NOMO-1 (cell line): ENCODE measurements around the gene NPEPL1.
"Not testable (repeated sequence)": the region's sequence is repeated elsewhere in the genome, so short reads cannot be mapped to it uniquely, and the experiment has no call there.

Source experiments
- DNase-seq, 2 experiments: peaks; one replicate each; lab custom pipeline; 2025; ENCODE audit not compliant: unreplicated experiment in 2 of 2; lab: John Stamatoyannopoulos, UW

NPEPL1 gene

GRCh38 chr20:58737198-58737597 lies 44.6 kb downstream of the NPEPL1 start:
- DNase-seq, result no peak

- no peak for DNase-seq
Measured at GRCh38 chr20:58740356-58741308, 48.0 kb downstream of the NPEPL1 start.

DNA sequence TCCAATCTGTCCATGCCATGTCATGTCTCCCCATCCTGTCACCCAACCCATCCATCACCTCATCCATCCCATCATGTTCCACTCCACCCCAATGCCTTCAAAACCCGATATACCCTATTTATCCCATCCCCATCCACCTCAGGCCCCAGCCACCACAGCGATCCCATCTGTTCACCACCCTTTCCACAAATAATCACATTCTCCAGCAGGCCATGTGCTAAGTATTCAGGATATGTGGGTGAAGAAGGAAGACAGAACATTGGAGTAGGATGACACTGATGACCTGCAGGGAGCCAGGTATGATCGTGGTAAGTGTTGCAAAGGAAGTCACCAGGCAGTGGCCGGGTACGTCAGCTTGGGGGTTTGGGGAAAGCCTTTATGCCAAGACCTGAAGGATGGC lies 48.8 kb downstream of the NPEPL1 start:
- no peak for DNase-seq

- DNase-seq, result no peak
Measured at GRCh38 chr20:58742668-58743566, 50.3 kb downstream of the NPEPL1 start.

GRCh38 chr20:58743929-58744534 lies 51.4 kb downstream of the NPEPL1 start:
- DNase-seq, result no peak

GRCh38 chr20:58744836-58745235 lies 52.2 kb downstream of the NPEPL1 start:
- DNase-seq, result no peak

GRCh38 chr20:58745391-58745790 lies 52.8 kb downstream of the NPEPL1 start:
- DNase-seq, result no peak

GRCh38 chr20:58746620-58747019 lies 54.0 kb downstream of the NPEPL1 start:
- no peak for DNase-seq

DNA sequence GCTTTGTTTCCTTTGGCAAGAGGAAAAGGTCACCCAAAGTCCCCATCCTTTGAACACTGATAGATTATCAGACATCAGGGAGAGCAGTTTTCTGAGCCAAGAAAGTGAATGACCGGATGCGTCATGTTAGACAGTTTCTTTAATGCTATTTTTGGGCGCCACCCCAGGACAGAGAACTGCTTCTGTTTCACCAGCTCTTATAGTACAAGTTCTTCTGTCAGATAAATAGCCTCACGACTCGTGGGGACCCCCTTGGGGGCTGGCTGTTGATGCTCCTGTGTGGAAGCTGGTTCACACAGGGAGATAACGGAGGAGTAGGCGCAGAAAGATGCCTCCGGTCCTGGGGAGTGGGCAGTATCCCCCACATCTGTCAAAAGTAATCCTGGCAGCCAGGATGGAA lies 54.6 kb downstream of the NPEPL1 start:
- no peak for DNase-seq

GRCh38 chr20:58748618-58749017 lies 56.0 kb downstream of the NPEPL1 start:
- DNase-seq, result no peak

DNA sequence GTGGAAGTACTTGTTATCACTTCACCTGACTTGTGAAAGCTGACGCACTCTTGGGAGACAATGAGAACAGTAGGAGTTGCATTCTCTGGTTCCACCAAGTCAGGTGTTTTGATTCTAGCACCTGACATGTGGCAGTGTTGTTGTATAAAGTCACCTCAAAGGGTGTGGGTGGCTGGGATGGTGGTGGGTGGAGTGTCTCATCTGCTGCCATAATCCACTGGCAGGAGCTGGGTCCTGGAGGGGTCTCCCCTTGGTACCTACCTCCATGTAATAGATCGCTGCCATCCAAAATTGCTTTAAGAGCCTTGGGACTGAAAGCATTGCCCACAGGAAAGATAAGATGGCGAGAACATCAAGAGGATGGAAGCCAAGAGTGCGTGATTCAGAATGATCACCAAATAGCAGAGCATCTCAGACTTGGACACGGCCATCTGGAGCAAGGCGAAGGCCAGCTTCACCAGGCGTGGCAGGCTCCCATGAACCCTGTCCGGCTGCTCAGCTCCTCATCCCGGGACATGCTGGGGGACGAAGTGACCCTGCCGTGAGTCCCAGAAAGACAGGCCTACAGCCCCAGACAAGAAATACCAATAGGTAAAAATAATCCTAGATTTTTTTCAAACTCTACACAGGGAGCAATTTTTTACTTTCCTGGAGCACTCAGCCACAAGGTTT lies 56.6 kb downstream of the NPEPL1 start:
- no peak for DNase-seq

GRCh38 chr20:58749979-58750378 lies 57.4 kb downstream of the NPEPL1 start:
- DNase-seq, result no peak

DNA sequence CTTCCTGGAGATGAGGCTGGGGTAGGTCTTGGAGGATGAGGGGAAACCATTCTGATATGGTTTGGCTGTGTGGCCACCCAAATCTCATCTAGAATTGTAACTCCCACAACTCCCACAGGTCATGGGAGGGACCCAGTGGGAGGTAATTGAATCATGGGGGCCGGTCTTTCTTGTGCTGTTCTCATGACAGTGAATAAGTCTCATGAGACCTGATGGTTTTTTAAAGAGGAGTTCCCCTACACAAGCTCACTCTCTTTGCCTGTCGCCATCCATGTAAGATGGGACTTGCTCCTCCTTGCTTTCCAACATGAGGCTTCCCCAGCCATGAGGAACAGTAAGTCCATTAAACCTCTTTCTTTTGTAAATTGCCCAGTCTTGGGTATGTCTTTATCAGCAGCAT lies 58.1 kb downstream of the NPEPL1 start:
- DNase-seq, result not testable (repeated sequence)

- no peak for DNase-seq
Measured at GRCh38 chr20:58751979-58752378, 59.4 kb downstream of the NPEPL1 start.

GRCh38 chr20:58752565-58752964 lies 60.0 kb downstream of the NPEPL1 start:
- DNase-seq, result no peak

DNA sequence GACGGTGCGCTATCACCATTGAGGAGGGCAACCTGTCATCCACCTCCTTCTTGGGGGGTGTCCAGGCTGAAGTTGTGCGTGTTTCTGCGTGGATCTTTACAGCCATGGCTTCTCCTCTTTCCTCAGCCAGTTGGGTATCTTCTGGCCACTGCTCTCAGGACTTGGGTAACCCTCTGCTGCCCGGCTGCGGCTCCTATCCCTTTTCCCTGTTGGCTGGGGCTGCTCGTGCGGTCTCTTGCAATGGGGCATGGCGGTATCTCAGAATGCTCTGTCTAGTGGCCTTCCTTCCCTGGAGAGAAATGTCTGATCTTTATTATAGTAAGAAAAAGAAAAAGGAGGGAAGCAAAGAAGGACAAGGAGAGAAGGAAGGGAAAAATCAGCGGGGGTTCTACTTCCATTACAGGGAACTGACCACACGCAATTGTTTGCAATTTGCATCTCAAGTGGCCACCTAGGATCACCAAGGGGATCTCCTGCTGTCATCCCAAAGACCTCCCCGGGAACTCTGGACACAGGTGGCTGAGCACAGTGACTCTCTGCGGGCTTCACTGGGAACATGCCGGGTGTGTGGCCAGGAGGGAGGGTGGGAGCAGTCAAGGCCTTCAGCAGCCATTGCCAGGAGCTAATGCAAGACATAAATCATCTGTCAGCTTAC lies 60.8 kb downstream of the NPEPL1 start:
- DNase-seq, result no peak

- no peak for DNase-seq
Measured at GRCh38 chr20:58753922-58754551, 61.4 kb downstream of the NPEPL1 start.

DNA sequence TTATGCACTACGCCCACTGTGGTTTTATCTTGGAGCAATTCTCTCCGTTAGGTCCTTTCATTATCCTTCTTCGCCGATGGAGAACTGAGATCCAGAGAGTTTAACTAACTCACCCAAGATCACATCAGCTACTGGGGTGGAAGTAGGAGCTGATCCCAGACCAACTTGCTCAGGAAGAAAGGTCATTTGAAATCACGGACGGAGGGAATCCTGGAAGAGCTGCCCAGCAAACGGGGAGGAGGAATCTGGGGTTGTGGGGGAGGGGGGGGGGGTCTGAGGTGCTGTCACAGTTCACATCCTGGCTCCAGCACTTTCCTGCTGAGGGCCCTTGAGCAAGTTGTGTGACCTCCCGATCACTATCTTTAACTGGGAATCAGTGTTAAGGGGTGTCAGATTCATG lies 62.0 kb downstream of the NPEPL1 start:
- no peak for DNase-seq

- no peak for DNase-seq
Measured at GRCh38 chr20:58755062-58755697, 62.6 kb downstream of the NPEPL1 start.
